ENCODE measurements around the gene GLCE. TPM values are rescaled to one million over a fixed set of nuclear protein-coding genes. Genes with fewer than 3 reads are reported as not detected.
A peak's percentile ranks its signal among the peaks of the same experiment; 100 is the strongest.
"Not testable (repeated sequence)": the region's sequence is repeated elsewhere in the genome, so short reads cannot be mapped to it uniquely, and the experiment has no call there.

Gene GLCE
- total and polyA plus RNA-seq, 5 experiments from 2014 or later: 5.2 to 8.3 (median 5.8) TPM

- POLR2A ChIA-PET: no interaction called here
- ATAC-seq (no peak), DNase-seq (no peak)
- H3K9me3 Mint-ChIP-seq: peaks cover 0 to 2% (median 0%) of the 10 kb centered on the region in 9 donors
- H3K4me3 Mint-ChIP-seq: no peak overlapping the region
- H3K27ac Mint-ChIP-seq: peak overlapping the region in 1 of 10 donors; percentile 6
- H3K27me3 Mint-ChIP-seq: peaks cover 20 to 78% (median 49%) of the 10 kb centered on the region in 5 donors
- H3K4me1 Mint-ChIP-seq: no peaks in the 10 kb centered on the region
- H3K36me3 Mint-ChIP-seq: no peaks in the 10 kb centered on the region
These were observed 16.5 kb upstream of the GLCE start for GRCh38 chr15:69143756-69144436.

GRCh38 chr15:69144530-69144929 lies 15.9 kb upstream of the GLCE start:
- Mint-ChIP-seq H3K27ac (no peak overlapping the region), H3K36me3 (no peaks in the 10 kb centered on the region), H3K27me3 (peaks cover 22 to 78% (median 44%) of the 10 kb centered on the region in 5 donors), H3K4me3 (no peak overlapping the region), H3K4me1 (no peaks in the 10 kb centered on the region), H3K9me3 (peaks cover 0 to 2% (median 0%) of the 10 kb centered on the region in 9 donors)
- ATAC-seq: no peak
- no peak for DNase-seq
- POLR2A ChIA-PET: no interaction called here

GRCh38 chr15:69145149-69145693 lies 15.2 kb upstream of the GLCE start:
- no peak overlapping the region for H3K4me3 Mint-ChIP-seq
- H3K27me3 Mint-ChIP-seq: peaks cover 21 to 78% (median 50%) of the 10 kb centered on the region in 5 donors
- ATAC-seq (no peak), DNase-seq (no peak)
- no peak overlapping the region for H3K27ac Mint-ChIP-seq
- POLR2A ChIA-PET: no interaction called here
- H3K9me3 Mint-ChIP-seq: peaks cover 0 to 2% (median 0%) of the 10 kb centered on the region in 9 donors
- H3K36me3 Mint-ChIP-seq: no peaks in the 10 kb centered on the region
- peaks cover 0 to 3% (median 0%) of the 10 kb centered on the region in 4 donors for H3K4me1 Mint-ChIP-seq

DNA sequence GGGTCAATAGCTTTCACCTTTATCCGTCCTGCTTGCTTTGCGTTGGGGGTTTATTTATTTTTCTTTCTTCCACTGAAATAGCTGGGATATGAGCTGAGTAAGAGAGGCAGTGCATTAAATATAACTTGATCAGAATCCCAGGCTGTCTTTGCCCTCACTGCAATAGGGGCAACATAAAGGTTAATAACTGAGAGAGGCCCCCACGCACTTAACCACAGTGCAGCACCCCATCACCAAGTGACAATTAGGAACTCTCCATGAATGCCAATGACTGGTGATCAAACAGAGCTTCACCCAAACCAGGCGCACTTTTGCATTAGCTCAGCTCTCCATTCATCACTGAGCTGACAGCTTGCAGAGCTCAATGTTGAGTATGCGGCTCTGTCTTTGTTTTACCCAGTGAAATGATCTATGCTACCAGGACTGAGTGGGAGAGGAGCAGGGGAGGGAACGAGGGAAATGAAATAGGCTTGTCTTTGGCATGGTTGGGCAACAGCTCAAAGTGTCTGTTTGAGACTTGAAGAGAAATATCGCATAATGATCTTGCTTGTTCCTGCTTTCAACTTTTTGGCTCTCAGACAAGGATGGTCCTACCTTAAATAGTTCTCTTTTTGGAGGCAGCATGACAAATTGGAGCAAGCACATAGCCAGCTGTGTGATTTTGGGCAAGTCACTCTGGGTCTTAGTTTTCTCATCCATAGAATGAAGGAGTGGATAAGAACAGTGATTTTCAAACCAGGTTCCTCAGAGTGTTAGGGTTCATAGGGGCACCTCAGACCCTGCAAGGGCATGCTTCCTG lies 14.5 kb upstream of the GLCE start:
- Mint-ChIP-seq H3K4me3 (no peak overlapping the region), H3K36me3 (no peaks in the 10 kb centered on the region), H3K27ac (no peak overlapping the region), H3K27me3 (peaks cover 24 to 78% (median 52%) of the 10 kb centered on the region in 5 donors), H3K4me1 (peaks cover 0 to 3% (median 0%) of the 10 kb centered on the region in 4 donors), H3K9me3 (peaks cover 0 to 2% (median 0%) of the 10 kb centered on the region in 9 donors)
- DNase-seq (no peak), ATAC-seq (no peak)
- POLR2A ChIA-PET: no interaction called here

- no peak for ATAC-seq
- Mint-ChIP-seq H3K9me3 (peaks cover 0 to 2% (median 0%) of the 10 kb centered on the region in 9 donors), H3K27ac (no peak overlapping the region), H3K4me3 (no peak overlapping the region), H3K36me3 (no peaks in the 10 kb centered on the region), H3K4me1 (peaks cover 0 to 3% (median 0%) of the 10 kb centered on the region in 4 donors), H3K27me3 (peaks cover 28 to 80% (median 56%) of the 10 kb centered on the region in 5 donors)
- no peak for DNase-seq
- POLR2A ChIA-PET: no interaction called here
These were observed 13.6 kb upstream of the GLCE start for GRCh38 chr15:69146724-69147435.

GRCh38 chr15:69148465-69148864 lies 12.0 kb upstream of the GLCE start:
- no peak overlapping the region for H3K4me3 Mint-ChIP-seq
- no peak overlapping the region for H3K27ac Mint-ChIP-seq
- H3K4me1 Mint-ChIP-seq: peaks cover 0 to 3% (median 0%) of the 10 kb centered on the region in 4 donors
- POLR2A ChIA-PET: no interaction called here
- no peak for ATAC-seq
- no peaks in the 10 kb centered on the region for H3K36me3 Mint-ChIP-seq
- DNase-seq: no peak
- H3K27me3 Mint-ChIP-seq: peaks cover 29 to 80% (median 55%) of the 10 kb centered on the region in 5 donors
- no peaks in the 10 kb centered on the region for H3K9me3 Mint-ChIP-seq

GRCh38 chr15:69149163-69149562 lies 11.3 kb upstream of the GLCE start:
- H3K9me3 Mint-ChIP-seq: no peaks in the 10 kb centered on the region
- H3K4me3 Mint-ChIP-seq: no peak overlapping the region
- H3K27ac Mint-ChIP-seq: no peak overlapping the region
- peaks cover 0 to 3% (median 0%) of the 10 kb centered on the region in 4 donors for H3K4me1 Mint-ChIP-seq
- peaks cover 36 to 80% (median 52%) of the 10 kb centered on the region in 5 donors for H3K27me3 Mint-ChIP-seq
- DNase-seq (no peak), ATAC-seq (no peak)
- no peaks in the 10 kb centered on the region for H3K36me3 Mint-ChIP-seq
- POLR2A ChIA-PET: no interaction called here

DNA sequence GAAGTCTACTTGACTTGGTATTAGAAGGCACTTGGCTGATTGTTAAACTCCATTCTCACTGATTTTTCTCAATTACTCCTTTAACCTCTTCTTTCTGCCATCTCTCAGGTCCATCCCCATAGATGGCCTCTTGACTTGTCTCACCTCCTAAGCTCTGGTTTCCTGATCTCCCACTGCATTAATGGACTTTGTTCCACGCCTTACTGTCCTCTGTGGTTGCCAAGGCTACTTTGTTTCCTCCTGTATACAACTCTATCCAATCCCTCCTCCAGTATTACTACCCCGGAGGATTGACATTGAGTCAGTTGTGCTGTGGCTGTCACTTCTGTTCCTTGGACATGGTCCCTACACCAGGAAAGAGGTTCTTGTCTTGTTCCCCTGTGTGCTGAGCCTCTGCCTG lies 10.6 kb upstream of the GLCE start:
- ATAC-seq (no peak), DNase-seq (no peak)
- no peak overlapping the region for H3K27ac Mint-ChIP-seq
- POLR2A ChIA-PET: no interaction called here
- no peaks in the 10 kb centered on the region for H3K36me3 Mint-ChIP-seq
- peaks cover 40 to 84% (median 57%) of the 10 kb centered on the region in 5 donors for H3K27me3 Mint-ChIP-seq
- peaks cover 0 to 3% (median 0%) of the 10 kb centered on the region in 4 donors for H3K4me1 Mint-ChIP-seq
- H3K9me3 Mint-ChIP-seq: no peaks in the 10 kb centered on the region
- H3K4me3 Mint-ChIP-seq: no peak overlapping the region

- ATAC-seq: no peak
- DNase-seq: no peak
- POLR2A ChIA-PET: no interaction called here
- H3K4me1 Mint-ChIP-seq: peaks cover 0 to 3% (median 0%) of the 10 kb centered on the region in 4 donors
- H3K9me3 Mint-ChIP-seq: no peaks in the 10 kb centered on the region
- no peak overlapping the region for H3K4me3 Mint-ChIP-seq
- no peaks in the 10 kb centered on the region for H3K36me3 Mint-ChIP-seq
- peaks cover 42 to 84% (median 59%) of the 10 kb centered on the region in 5 donors for H3K27me3 Mint-ChIP-seq
- H3K27ac Mint-ChIP-seq: no peak overlapping the region
These were observed 10.1 kb upstream of the GLCE start for GRCh38 chr15:69150336-69150735.

- ATAC-seq: no peak
- no peak overlapping the region for H3K27ac Mint-ChIP-seq
- no peak for DNase-seq
- peaks cover 40 to 79% (median 58%) of the 10 kb centered on the region in 5 donors for H3K27me3 Mint-ChIP-seq
- H3K9me3 Mint-ChIP-seq: no peaks in the 10 kb centered on the region
- POLR2A ChIA-PET: no interaction called here
- no peak overlapping the region for H3K4me3 Mint-ChIP-seq
- H3K36me3 Mint-ChIP-seq: no peaks in the 10 kb centered on the region
- peaks cover 0 to 3% (median 0%) of the 10 kb centered on the region in 4 donors for H3K4me1 Mint-ChIP-seq
These were observed 9.6 kb upstream of the GLCE start for GRCh38 chr15:69150841-69151240.

DNA sequence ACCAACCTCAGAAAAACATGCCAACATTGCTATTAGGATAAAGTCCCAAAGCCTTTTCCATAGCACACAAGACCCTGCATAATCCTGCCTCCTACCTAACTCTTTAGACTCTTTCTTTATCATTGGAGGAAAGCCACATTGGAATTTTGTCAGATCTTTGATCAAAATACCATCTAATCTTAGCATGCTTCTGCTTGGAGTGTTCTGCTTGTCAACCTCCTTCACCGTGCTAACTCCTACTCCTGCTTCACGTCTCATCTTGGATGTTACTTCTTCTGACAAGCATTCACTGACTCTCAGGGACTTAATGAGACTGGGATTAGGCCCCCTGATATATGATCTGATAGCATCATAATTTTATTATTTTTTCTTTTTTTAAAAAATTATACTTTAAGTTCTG lies 7.4 kb upstream of the GLCE start:
- no peak for ATAC-seq
- Mint-ChIP-seq H3K27me3 (peaks cover 35 to 63% (median 45%) of the 10 kb centered on the region in 5 donors), H3K9me3 (no peaks in the 10 kb centered on the region), H3K36me3 (no peaks in the 10 kb centered on the region), H3K4me1 (peaks cover 0 to 3% (median 0%) of the 10 kb centered on the region in 4 donors), H3K4me3 (no peak overlapping the region), H3K27ac (no peak overlapping the region)
- no peak for DNase-seq
- POLR2A ChIA-PET: no interaction called here

GRCh38 chr15:69153587-69153986 lies 6.8 kb upstream of the GLCE start:
- H3K9me3 Mint-ChIP-seq, POLR2A ChIA-PET, H3K4me1 Mint-ChIP-seq, DNase-seq, ATAC-seq, H3K4me3 Mint-ChIP-seq, H3K36me3 Mint-ChIP-seq, H3K27ac Mint-ChIP-seq: not testable (repeated sequence)
- H3K27me3 Mint-ChIP-seq: peaks cover 31 to 57% (median 41%) of the 10 kb centered on the region in 5 donors
